A549 (cell line): ENCODE results near the gene SCN4B.

Experiments
- BHLHE40 ChIP-seq: IDR thresholded peaks from 2 replicates; pipeline ENCODE4 v1.6.1; 2012; ENCODE audit warnings: low read depth, low read length, inconsistent platforms
- CEBPB ChIP-seq, 2 experiments: fragments of >200 bp in 1 of 2; sonication (Bioruptor Twin) in 1 of 2; formaldehyde crosslinking in 1 of 2; IDR thresholded peaks; 2 replicates each; pipeline ENCODE4 v1.6.1; 2012 to 2016
- CHD2 ChIP-seq: fragments of 150-350 bp; IDR thresholded peaks from 2 replicates; pipeline ENCODE4 v1.6.1; 2014; ENCODE audit warnings: low read length; ENCODE audit not compliant: partially characterized antibody
- EP300 ChIP-seq, 2 experiments: fragments of >200 bp; sonication (Bioruptor Twin); formaldehyde crosslinking; IDR thresholded peaks; 2 replicates in 1 of 2; 3 replicates in 1 of 2; pipeline ENCODE4 v1.6.1; 2016 to 2017
- JUNB ChIP-seq: fragments of >200 bp; sonication (Bioruptor Twin); formaldehyde crosslinking; IDR thresholded peaks from 2 replicates; pipeline ENCODE4 v1.6.1; 2016
- POLR2A ChIP-seq: IDR thresholded peaks from 2 replicates; pipeline ENCODE4 v1.6.1; 2012; ENCODE audit warnings: mild to moderate bottlenecking, low read length
- RAD21 ChIP-seq, 2 experiments: fragments of >200 bp in 1 of 2; sonication (Bioruptor Twin) in 1 of 2; formaldehyde crosslinking in 1 of 2; IDR thresholded peaks in 1 of 2; conservative IDR thresholded peaks in 1 of 2; 2 replicates in 1 of 2; 3 replicates in 1 of 2; pipeline ENCODE4 v1.6.1; 2012 to 2018; ENCODE audit warnings: inconsistent platforms in 1 of 2
- ZC3H11A ChIP-seq: fragments of 450-650 bp; IDR thresholded peaks from 2 replicates; pipeline ENCODE4 v1.6.1; 2014; ENCODE audit warnings: antibody characterized with exemption, mild to moderate bottlenecking
- TF ChIP-seq, protein P1 (sequence below): fragments of >200 bp; sonication (Bioruptor Twin); formaldehyde crosslinking; IDR thresholded peaks from 3 replicates; pipeline ENCODE4 v1.5.1; 2016
- TF ChIP-seq, protein P2 (sequence below): IDR thresholded peaks from 2 replicates; pipeline ENCODE4 v1.6.1; 2012

GRCh38 chr11:118099838-118100556 is 52.6 kb downstream of the SCN4B start:
- TF ChIP-seq, protein P1, sequence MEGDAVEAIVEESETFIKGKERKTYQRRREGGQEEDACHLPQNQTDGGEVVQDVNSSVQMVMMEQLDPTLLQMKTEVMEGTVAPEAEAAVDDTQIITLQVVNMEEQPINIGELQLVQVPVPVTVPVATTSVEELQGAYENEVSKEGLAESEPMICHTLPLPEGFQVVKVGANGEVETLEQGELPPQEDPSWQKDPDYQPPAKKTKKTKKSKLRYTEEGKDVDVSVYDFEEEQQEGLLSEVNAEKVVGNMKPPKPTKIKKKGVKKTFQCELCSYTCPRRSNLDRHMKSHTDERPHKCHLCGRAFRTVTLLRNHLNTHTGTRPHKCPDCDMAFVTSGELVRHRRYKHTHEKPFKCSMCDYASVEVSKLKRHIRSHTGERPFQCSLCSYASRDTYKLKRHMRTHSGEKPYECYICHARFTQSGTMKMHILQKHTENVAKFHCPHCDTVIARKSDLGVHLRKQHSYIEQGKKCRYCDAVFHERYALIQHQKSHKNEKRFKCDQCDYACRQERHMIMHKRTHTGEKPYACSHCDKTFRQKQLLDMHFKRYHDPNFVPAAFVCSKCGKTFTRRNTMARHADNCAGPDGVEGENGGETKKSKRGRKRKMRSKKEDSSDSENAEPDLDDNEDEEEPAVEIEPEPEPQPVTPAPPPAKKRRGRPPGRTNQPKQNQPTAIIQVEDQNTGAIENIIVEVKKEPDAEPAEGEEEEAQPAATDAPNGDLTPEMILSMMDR = no peak
- no peak for TF ChIP-seq ZC3H11A
- no peak for TF ChIP-seq POLR2A
- no peak for TF ChIP-seq CHD2
- TF ChIP-seq JUNB = no peak
- no peak for TF ChIP-seq EP300 (IDR thresholded peaks at IDR 0.05)
- TF ChIP-seq CEBPB (IDR thresholded peaks at IDR 0.05) = no peak
- TF ChIP-seq, protein P2, sequence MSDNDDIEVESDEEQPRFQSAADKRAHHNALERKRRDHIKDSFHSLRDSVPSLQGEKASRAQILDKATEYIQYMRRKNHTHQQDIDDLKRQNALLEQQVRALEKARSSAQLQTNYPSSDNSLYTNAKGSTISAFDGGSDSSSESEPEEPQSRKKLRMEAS = no peak
- no peak for TF ChIP-seq RAD21 (conservative IDR thresholded peaks at IDR 0.05 in 1 of 2, IDR thresholded peaks at IDR 0.05 in 1 of 2)
- TF ChIP-seq BHLHE40 = no peak
